ENCODE measurements around the gene TLE3.

Gene TLE3

DNA sequence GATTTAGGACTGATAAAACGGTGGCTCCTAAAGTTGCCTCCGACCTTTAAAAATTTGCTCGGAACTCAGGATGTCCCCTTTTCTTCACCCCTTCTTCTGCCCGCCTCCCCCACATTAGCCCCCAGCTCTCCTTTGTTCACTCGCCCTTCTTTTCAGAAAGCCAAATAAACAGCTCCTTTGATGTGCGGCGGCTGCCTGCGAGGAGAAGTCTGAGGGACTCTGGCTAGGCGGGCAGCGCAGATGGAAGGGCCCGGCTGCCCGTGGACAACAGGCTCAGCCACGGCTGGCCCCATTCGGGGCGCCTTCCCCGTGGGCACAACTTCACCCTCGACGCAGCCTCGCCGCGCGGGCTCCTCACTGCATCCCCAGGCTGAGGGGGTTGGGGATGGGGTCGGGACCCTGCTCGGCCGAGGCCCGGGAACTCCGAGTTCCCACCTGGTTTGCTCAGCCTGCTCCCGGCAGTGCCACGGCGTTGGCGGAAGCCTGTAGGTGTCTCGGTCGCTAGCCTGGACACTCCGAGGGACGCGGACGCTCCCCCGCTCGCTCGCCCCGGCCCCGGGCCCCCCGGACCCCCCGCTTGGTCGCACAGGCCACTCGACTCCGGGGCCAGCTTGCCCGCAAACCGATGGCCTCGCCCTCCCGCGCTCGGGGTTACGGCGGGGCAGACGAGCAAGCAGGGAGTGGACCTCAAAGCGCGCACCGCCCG is 897 bp upstream of the TLE3 start:
- DNase-seq, result no peak

- no peak for DNase-seq
Observed at GRCh38 chr15:70098153-70098460, 390 bp upstream of the TLE3 start.

GRCh38 chr15:70097063-70097320 is 725 bp downstream of the TLE3 start:
- no peak for DNase-seq

DNA sequence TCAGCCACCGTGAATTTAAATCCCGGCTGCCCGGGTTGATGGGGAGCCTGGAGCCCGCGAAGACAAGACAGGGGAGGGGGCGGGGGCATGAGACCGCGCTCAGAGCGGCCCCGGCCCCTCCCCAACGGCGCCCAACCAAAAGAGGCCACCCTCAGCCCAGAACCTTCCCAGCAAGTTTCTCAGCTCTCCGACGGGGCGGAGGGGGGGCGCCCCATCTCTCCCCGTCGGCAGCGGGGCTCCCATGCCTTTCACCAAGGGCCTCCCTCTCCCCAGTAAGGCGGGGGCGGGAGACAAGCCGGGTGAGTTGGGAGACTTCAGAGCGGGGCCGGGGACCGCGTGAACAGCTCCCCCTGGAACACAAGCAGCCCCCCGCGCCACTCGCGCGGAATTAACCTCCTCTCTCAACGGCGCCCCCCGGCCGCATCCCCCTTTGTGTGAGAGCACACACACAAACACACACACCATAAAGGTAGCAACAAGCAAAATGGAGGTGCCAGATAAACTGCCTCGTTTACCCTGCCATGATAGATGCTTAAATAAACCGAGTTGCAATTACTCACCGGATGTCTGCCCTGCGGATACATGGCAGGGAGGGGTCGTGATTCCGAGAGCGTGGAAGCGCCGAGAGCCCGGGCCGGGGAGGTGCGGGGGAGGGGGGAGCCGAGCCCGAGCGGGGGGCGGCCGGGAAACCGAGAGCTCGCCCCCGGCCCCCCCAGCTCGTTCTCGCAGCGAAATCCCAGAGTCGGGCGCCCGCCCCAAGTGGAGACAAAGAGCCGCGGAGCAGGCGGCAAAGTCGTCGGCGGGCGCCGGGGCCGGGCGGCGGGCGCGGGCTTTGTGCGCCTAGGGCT is 1.3 kb downstream of the TLE3 start:
- no peak for DNase-seq

- DNase-seq, result no peak
Observed at GRCh38 chr15:70095408-70096214, 2.1 kb downstream of the TLE3 start.

DNA sequence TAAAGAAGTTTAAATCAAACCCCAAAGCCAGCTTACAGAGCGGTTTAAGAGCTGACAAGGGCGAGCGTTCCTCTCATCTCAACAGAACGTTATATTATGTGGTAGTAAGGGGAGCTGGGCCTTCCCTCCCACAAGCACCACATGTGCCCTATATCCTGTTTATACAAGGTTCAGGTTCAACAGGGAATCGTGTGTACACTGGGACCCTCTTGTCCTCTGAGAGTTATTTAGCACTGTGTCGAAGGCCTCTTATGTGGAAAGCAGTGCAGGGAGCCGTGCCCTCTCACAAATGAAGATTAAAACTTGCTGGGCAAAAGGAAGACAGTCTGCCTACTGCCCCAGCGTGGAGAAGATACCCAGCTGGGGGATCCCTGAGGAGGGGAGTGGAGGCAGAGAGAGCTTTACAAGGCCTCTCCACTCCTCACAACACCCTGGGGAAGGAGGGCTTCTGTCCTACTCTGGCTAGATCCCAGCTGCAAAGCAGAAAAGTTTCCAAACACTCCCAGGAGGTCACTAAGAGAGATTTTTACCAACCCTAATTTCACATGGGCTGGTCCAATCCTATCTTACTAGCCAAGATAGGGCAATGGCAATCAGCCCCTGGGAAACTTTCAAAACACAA is 2.9 kb downstream of the TLE3 start:
- no peak for DNase-seq

- DNase-seq, result no peak
Observed at GRCh38 chr15:70093481-70094319, 4.0 kb downstream of the TLE3 start.

- no peak for DNase-seq
Observed at GRCh38 chr15:70093070-70093469, 4.6 kb downstream of the TLE3 start.

DNA sequence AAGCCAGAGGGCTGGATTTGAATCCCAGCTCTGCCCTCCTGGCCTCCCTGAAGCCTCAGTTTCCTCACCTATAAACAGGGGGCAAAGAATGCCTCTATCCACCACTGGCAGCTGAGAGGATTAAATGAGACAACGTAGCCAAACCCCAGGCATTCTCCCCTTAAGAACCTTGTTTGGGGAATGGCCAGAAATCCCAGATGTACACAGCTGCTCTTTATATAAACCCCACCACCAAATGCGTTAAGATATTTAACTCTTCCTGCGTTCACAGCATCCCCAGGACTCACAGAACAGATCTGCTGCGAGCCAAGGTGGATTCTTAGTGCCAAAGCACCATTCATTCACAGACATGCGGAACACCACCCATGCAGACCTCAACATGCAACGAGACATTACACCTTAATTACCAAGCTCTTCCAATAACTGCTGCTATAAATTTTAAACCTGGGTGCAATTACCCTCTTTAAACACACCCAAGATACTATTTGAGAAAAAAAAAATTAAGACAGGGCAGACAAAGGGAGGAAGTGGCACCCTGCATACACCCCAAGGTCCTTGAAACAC is 5.2 kb downstream of the TLE3 start:
- DNase-seq, result no peak

- DNase-seq, result peak; percentile 49
Observed at GRCh38 chr15:70091726-70092463, 5.8 kb downstream of the TLE3 start.

GRCh38 chr15:70090436-70091296 is 7.1 kb downstream of the TLE3 start:
- no peak for DNase-seq

GRCh38 chr15:70089692-70089971 is 8.1 kb downstream of the TLE3 start:
- DNase-seq, result no peak

- DNase-seq, result no peak
Observed at GRCh38 chr15:70088887-70089691, 8.6 kb downstream of the TLE3 start.

GRCh38 chr15:70088455-70088854 is 9.3 kb downstream of the TLE3 start:
- no peak for DNase-seq

DNA sequence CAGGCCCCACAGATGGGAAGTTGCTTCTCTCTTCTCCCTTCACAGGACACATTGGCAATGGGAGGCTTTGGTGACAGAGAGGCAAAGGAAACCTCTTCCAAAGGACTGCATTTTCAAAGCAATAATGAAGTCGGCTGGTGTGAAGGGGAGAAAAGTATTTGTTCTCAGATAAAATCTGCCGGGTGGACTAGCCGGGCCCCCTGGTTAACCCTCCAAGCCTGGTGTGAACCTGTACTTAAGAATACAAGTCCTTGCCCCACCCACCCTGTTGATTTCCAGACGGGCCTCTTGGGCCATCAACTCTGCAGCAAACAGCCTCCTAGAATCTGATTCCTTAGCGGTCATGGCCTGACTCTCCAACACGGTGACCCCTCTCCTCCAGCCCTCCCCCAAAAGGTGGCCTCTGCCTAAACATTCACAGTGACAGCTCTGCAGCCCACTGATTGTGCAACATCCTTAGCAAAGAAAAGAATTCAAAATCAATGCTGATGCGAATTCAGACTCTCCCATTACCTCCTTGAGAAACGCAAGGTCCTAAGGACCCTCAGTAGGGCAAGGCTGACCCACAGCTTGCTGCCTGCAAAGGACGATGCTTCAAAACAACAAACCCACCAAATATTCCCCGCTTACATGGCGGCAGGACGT is 9.9 kb downstream of the TLE3 start:
- no peak for DNase-seq

GRCh38 chr15:70086636-70087035 is 11.1 kb downstream of the TLE3 start:
- no peak for DNase-seq

GRCh38 chr15:70084461-70084860 is 13.3 kb downstream of the TLE3 start:
- DNase-seq, result no peak

GRCh38 chr15:70083946-70084345 is 13.8 kb downstream of the TLE3 start:
- no peak for DNase-seq

DNA sequence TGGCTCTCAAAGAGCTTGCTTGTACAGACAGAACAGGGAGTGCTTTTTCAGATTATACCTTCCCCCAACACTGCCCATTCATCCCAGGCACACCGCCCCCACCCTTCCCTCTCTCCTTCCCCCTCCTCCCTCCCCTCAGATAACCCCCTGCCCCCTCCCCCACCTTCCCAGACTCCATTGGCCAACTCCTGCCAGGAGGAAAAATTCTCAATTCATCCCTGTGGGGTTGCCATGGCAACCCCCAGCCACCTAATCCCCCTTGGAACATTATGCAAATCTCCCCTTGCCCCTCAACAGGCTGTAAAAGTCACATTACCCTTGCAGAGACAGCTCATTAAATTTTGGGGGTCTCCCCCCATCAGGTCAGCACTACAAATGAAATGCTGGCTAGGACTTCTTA is 14.3 kb downstream of the TLE3 start:
- no peak for DNase-seq

All from SHP77 treated with DMSO at 0.1 percent for 48 hours (cell line).